ENCODE results near the gene GALK2.
A peak's percentile ranks its signal among the peaks of the same experiment; 100 is the strongest.
"Not testable (repeated sequence)": the region's sequence is repeated elsewhere in the genome, so short reads cannot be mapped to it uniquely, and the experiment has no call there.

Gene GALK2

GRCh38 chr15:49168016-49168415 lies 2.0 kb upstream of the GALK2 start:
- DNase-seq, result no peak

GRCh38 chr15:49171790-49172189 lies 1.7 kb downstream of the GALK2 start:
- no peak for DNase-seq

- no peak for DNase-seq
These were observed 4.9 kb downstream of the GALK2 start for GRCh38 chr15:49174902-49175301.

- not testable (repeated sequence) for DNase-seq
These were observed 5.7 kb downstream of the GALK2 start for GRCh38 chr15:49175582-49176397.

- no peak for DNase-seq
These were observed 8.4 kb downstream of the GALK2 start for GRCh38 chr15:49178497-49178896.

GRCh38 chr15:49179433-49180190 lies 9.6 kb downstream of the GALK2 start:
- no peak for DNase-seq

- no peak for DNase-seq
These were observed 12.1 kb downstream of the GALK2 start for GRCh38 chr15:49182128-49182527.

- DNase-seq, result not testable (repeated sequence)
These were observed 13.7 kb downstream of the GALK2 start for GRCh38 chr15:49183741-49184140.

GRCh38 chr15:49185473-49185872 lies 15.4 kb downstream of the GALK2 start:
- DNase-seq, result no peak

- DNase-seq, result no peak
These were observed 17.6 kb downstream of the GALK2 start for GRCh38 chr15:49187549-49188245.

GRCh38 chr15:49188933-49189332 lies 18.9 kb downstream of the GALK2 start:
- no peak for DNase-seq

GRCh38 chr15:49189631-49190030 lies 19.6 kb downstream of the GALK2 start:
- no peak for DNase-seq

GRCh38 chr15:49190586-49190985 lies 20.5 kb downstream of the GALK2 start:
- DNase-seq, result no peak

- no peak for DNase-seq
These were observed 21.8 kb downstream of the GALK2 start for GRCh38 chr15:49191892-49192291.

GRCh38 chr15:49196856-49197255 lies 26.8 kb downstream of the GALK2 start:
- no peak for DNase-seq

GRCh38 chr15:49199666-49200065 lies 29.6 kb downstream of the GALK2 start:
- DNase-seq, result no peak

GRCh38 chr15:49200347-49200746 lies 30.3 kb downstream of the GALK2 start:
- DNase-seq, result no peak

GRCh38 chr15:49208102-49208501 lies 38.1 kb downstream of the GALK2 start:
- DNase-seq, result not testable (repeated sequence)

- no peak for DNase-seq
These were observed 42.9 kb downstream of the GALK2 start for GRCh38 chr15:49212897-49213296.

GRCh38 chr15:49215768-49216739 lies 46.0 kb downstream of the GALK2 start:
- peak in 1 of 2 experiments; percentile 12 for DNase-seq

GRCh38 chr15:49223536-49224274 lies 53.7 kb downstream of the GALK2 start:
- DNase-seq, result no peak

All from NCI-H446 (cell line).